Sigmoid colon (tissue), 4 donors: Measurements from ENCODE around the gene KIF22.

Experiments used
- CTCF ChIP-seq, 4 experiments: fragments of 450-650 bp in 3 of 4; fragments of 200-600 bp in 1 of 4; IDR thresholded peaks; one replicate each; pipeline ENCODE4 v1.5.1; 2016 to 2019; ENCODE audit warnings: antibody characterized with exemption in 4 of 4, mild to moderate bottlenecking in 3 of 4, moderate library complexity in 2 of 4
- EP300 ChIP-seq, 4 donors: sonication (generic); formaldehyde crosslinking; IDR thresholded peaks; one replicate each; pipeline ENCODE4 v1.6.1; 2017; ENCODE audit warnings: antibody characterized with exemption in 4 of 4
- POLR2A ChIP-seq, 2 donors: fragments of 450-650 bp; IDR thresholded peaks; one replicate each; pipeline ENCODE4 v1.6.1; 2016; ENCODE audit warnings: antibody characterized with exemption in 2 of 2, mild to moderate bottlenecking in 2 of 2, moderate library complexity in 2 of 2
- POLR2AphosphoS5 ChIP-seq, 4 donors: sonication (generic); formaldehyde crosslinking; IDR thresholded peaks; one replicate each; pipeline ENCODE4 v1.6.1; 2017; ENCODE audit warnings: antibody characterized with exemption in 4 of 4

GRCh38 chr16:29743827-29744531 is 46.6 kb upstream of the KIF22 start:
- TF ChIP-seq POLR2A (IDR thresholded peaks at IDR 0.05) = no peak
- TF ChIP-seq CTCF (IDR thresholded peaks at IDR 0.05) = no peak
- TF ChIP-seq EP300 (IDR thresholded peaks at IDR 0.05) = no peak
- TF ChIP-seq POLR2AphosphoS5 (IDR thresholded peaks at IDR 0.05) = no peak
